HG03025 (cell line): ENCODE data around the gene CEACAM19.
"Not testable (repeated sequence)": the region's sequence is repeated elsewhere in the genome, so short reads cannot be mapped to it uniquely, and the experiment has no call there.

Experiments
- ATAC-seq: cut with Tn5 transposase; IDR thresholded peaks from one replicate; pipeline ENCODE4 v1.9.1; 2021; ENCODE audit warnings: mild to moderate bottlenecking, moderate library complexity; ENCODE audit not compliant: unreplicated experiment, low FRiP score

CEACAM19 gene

GRCh38 chr19:44671400-44671799, at the start of gene CEACAM19:
Gene CEACAM19, plus strand, starts transcription at chr19:44671482. Its CDS starts 450 bp downstream, at chr19:44671932.
- no peak for ATAC-seq

GRCh38 chr19:44623080-44623479, 48.2 kb upstream of the CEACAM19 start:
- ATAC-seq = no peak

- ATAC-seq = no peak
These were observed 47.7 kb upstream of the CEACAM19 start for GRCh38 chr19:44623626-44624025.

GRCh38 chr19:44624840-44625354, 46.4 kb upstream of the CEACAM19 start:
- ATAC-seq = no peak

- ATAC-seq = not testable (repeated sequence)
These were observed 45.6 kb upstream of the CEACAM19 start for GRCh38 chr19:44625637-44626036.

GRCh38 chr19:44626048-44626624, 45.1 kb upstream of the CEACAM19 start:
- ATAC-seq = no peak

GRCh38 chr19:44627631-44628030, 43.7 kb upstream of the CEACAM19 start:
- ATAC-seq = no peak

- ATAC-seq = no peak
These were observed 42.5 kb upstream of the CEACAM19 start for GRCh38 chr19:44628793-44629192.

- ATAC-seq = not testable (repeated sequence)
These were observed 39.7 kb upstream of the CEACAM19 start for GRCh38 chr19:44631611-44632010.

- ATAC-seq = not testable (repeated sequence)
These were observed 37.2 kb upstream of the CEACAM19 start for GRCh38 chr19:44634058-44634457.

GRCh38 chr19:44634785-44635184, 36.5 kb upstream of the CEACAM19 start:
- no peak for ATAC-seq

GRCh38 chr19:44635581-44636438, 35.5 kb upstream of the CEACAM19 start:
- no peak for ATAC-seq

GRCh38 chr19:44636439-44637389, 34.6 kb upstream of the CEACAM19 start:
- no peak for ATAC-seq

- ATAC-seq = no peak
These were observed 33.9 kb upstream of the CEACAM19 start for GRCh38 chr19:44637390-44637764.

- no peak for ATAC-seq
These were observed 30.8 kb upstream of the CEACAM19 start for GRCh38 chr19:44640518-44640917.

- ATAC-seq = no peak
These were observed 29.6 kb upstream of the CEACAM19 start for GRCh38 chr19:44641501-44642265.

- no peak for ATAC-seq
These were observed 28.9 kb upstream of the CEACAM19 start for GRCh38 chr19:44642377-44642776.

- ATAC-seq = no peak
These were observed 27.5 kb upstream of the CEACAM19 start, which contains the start of gene PVR for GRCh38 chr19:44643605-44644401. Gene PVR, plus strand, starts transcription at chr19:44643910. Its CDS starts 187 bp downstream, at chr19:44644097.
